ENCODE data around the gene TP53TG3B. TPM values are rescaled to one million over a fixed set of nuclear protein-coding genes. Genes with fewer than 3 reads are reported as not detected.
"Not testable (repeated sequence)": the region's sequence is repeated elsewhere in the genome, so short reads cannot be mapped to it uniquely, and the experiment has no call there.

The TP53TG3B gene
- not detected in 2 replicates for total RNA-seq (2021)
- long read RNA-seq, result 0 reads

GRCh38 chr16:33360541-33360940, at the start of gene TP53TG3B:
Gene TP53TG3B, plus strand, starts transcription at chr16:33360841. Its CDS starts 68 bp downstream, at chr16:33360909.
- not testable (repeated sequence) for H3K9me3 ChIP-seq (ENCODE audit: control insufficient read depth, low read depth, low read length); H3K18ac ChIP-seq (ENCODE audit: insufficient read length, low read depth, low read length); H3K56ac ChIP-seq (ENCODE audit: insufficient read length, low read depth, low read length); H3K4ac ChIP-seq (ENCODE audit: low read depth, low read length); H3K27ac ChIP-seq (ENCODE audit: insufficient read length, low read depth, low read length); H3K27me3 Mint-ChIP-seq (ENCODE audit: low read depth); H3K9ac ChIP-seq (ENCODE audit: extremely low read depth, insufficient read length, low read length); H2BK15ac ChIP-seq (ENCODE audit: low read depth, low read length); H3K79me1 ChIP-seq (ENCODE audit: insufficient read depth, low read depth, low read length, poor library complexity, severe bottlenecking); H3K9me3 Mint-ChIP-seq; H3T11ph ChIP-seq (ENCODE audit: low read length); H2AFZ ChIP-seq (ENCODE audit: low read length); H4K91ac ChIP-seq (ENCODE audit: insufficient read length, low read depth, low read length); H3K27ac Mint-ChIP-seq; H4K20me1 ChIP-seq (ENCODE audit: control insufficient read depth, insufficient read depth, insufficient read length); H4K5ac ChIP-seq (ENCODE audit: insufficient read length, low read depth, low read length); H4K8ac ChIP-seq (replicated peaks; ENCODE audit: insufficient read length, low read depth, low read length); H3K23ac ChIP-seq (ENCODE audit: insufficient read length, low read depth, low read length); H2BK20ac ChIP-seq (ENCODE audit: low read depth, low read length, poor library complexity, severe bottlenecking); DNase-seq; H3K23me2 ChIP-seq (ENCODE audit: insufficient read length, low read depth, low read length, poor library complexity, severe bottlenecking); H3K4me1 Mint-ChIP-seq; H3K36me3 Mint-ChIP-seq (ENCODE audit: insufficient read depth in 1 of 3, low read depth in 3 of 3); H3K4me2 ChIP-seq (ENCODE audit: insufficient read depth, insufficient read length, low read length); H2BK5ac ChIP-seq (ENCODE audit: insufficient read length, low read length); H2AK5ac ChIP-seq (ENCODE audit: insufficient read length, low read length); H2BK120ac ChIP-seq (ENCODE audit: low read depth, low read length, poor library complexity, severe bottlenecking); H2BK12ac ChIP-seq (ENCODE audit: insufficient read length, low read depth, low read length); H3K4me3 Mint-ChIP-seq; H3K27me3 ChIP-seq (ENCODE audit: insufficient read depth, low read length); H3K79me2 ChIP-seq (ENCODE audit: insufficient read depth, low read length); H3K4me1 ChIP-seq (ENCODE audit: insufficient read depth, low read length); H3K14ac ChIP-seq (ENCODE audit: insufficient read depth, low read length)
- no CpG with 5 or more reads among the region's 25 CpGs for WGBS (ENCODE audit: extremely low coverage, insufficient read length, low lambda C conversion rate)

DNA sequence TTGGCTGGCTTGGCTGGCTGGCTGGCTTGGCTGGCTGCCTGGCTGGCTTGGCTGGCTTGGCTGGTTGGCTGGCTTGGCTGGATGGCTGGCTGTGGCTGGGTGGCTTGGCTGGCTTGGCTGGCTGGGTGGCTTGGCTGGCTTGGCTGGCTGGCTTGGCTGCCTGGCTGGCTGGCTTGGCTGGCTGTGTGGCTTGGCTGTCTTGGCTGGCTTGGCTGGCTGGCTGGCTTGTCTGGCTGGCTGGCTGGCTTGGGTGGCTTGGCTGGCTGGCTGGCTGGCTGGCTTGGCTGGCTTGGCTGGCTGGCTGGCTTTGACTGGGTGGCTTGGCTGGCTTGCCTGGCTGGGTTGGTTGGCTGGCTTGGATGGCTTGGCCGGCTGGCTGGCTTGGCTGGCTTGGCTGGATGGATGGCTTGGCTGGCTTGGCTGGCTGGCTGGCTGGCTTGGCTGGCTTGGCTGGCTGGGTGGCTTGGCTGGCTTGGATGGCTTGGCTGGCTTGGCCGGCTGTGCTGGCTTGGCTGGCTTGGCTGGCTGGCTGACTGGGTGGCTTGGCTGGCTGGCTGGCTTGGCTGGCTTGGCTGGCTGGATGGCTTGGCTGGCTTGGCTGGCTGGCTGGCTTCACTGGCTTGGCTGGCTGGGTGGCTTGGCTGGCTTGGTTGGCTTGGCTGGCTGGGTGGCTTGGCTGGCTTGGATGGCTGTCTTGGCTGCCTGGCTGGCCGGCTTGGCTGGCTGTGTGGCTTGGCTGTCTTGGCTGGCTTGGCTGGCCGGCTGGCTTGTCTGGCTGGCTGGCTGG, 24.2 kb upstream of the TP53TG3B start:
- not testable (repeated sequence) for H3K56ac ChIP-seq (ENCODE audit: insufficient read length, low read depth, low read length); H3K14ac ChIP-seq (ENCODE audit: insufficient read depth, low read length); H4K91ac ChIP-seq (ENCODE audit: insufficient read length, low read depth, low read length); H4K8ac ChIP-seq (replicated peaks; ENCODE audit: insufficient read length, low read depth, low read length); H2BK120ac ChIP-seq (ENCODE audit: low read depth, low read length, poor library complexity, severe bottlenecking); H3K27ac Mint-ChIP-seq; DNase-seq; H3K9ac ChIP-seq (ENCODE audit: extremely low read depth, insufficient read length, low read length); H3K18ac ChIP-seq (ENCODE audit: insufficient read length, low read depth, low read length); H3T11ph ChIP-seq (ENCODE audit: low read length); H3K4me2 ChIP-seq (ENCODE audit: insufficient read depth, insufficient read length, low read length); H3K79me2 ChIP-seq (ENCODE audit: insufficient read depth, low read length); H3K9me3 ChIP-seq (ENCODE audit: control insufficient read depth, low read depth, low read length); H3K4me1 Mint-ChIP-seq; H2BK5ac ChIP-seq (ENCODE audit: insufficient read length, low read length); H2BK12ac ChIP-seq (ENCODE audit: insufficient read length, low read depth, low read length); H2BK15ac ChIP-seq (ENCODE audit: low read depth, low read length); H4K20me1 ChIP-seq (ENCODE audit: control insufficient read depth, insufficient read depth, insufficient read length); H3K4me3 Mint-ChIP-seq; H3K4me1 ChIP-seq (ENCODE audit: insufficient read depth, low read length); H2BK20ac ChIP-seq (ENCODE audit: low read depth, low read length, poor library complexity, severe bottlenecking); H4K5ac ChIP-seq (ENCODE audit: insufficient read length, low read depth, low read length); H3K23me2 ChIP-seq (ENCODE audit: insufficient read length, low read depth, low read length, poor library complexity, severe bottlenecking); H2AK5ac ChIP-seq (ENCODE audit: insufficient read length, low read length); H3K27me3 Mint-ChIP-seq (ENCODE audit: low read depth); H3K23ac ChIP-seq (ENCODE audit: insufficient read length, low read depth, low read length); H2AFZ ChIP-seq (ENCODE audit: low read length); H3K36me3 Mint-ChIP-seq (ENCODE audit: insufficient read depth in 1 of 3, low read depth in 3 of 3); H3K27ac ChIP-seq (ENCODE audit: insufficient read length, low read depth, low read length); H3K79me1 ChIP-seq (ENCODE audit: insufficient read depth, low read depth, low read length, poor library complexity, severe bottlenecking); H3K27me3 ChIP-seq (ENCODE audit: insufficient read depth, low read length); H3K4ac ChIP-seq (ENCODE audit: low read depth, low read length)
- no CpG with 5 or more reads among the region's 4 CpGs for WGBS (ENCODE audit: extremely low coverage, insufficient read length, low lambda C conversion rate)
- peaks cover 15 to 24% of the 10 kb centered on the region in 2 experiments for H3K9me3 Mint-ChIP-seq
